ENCODE results near the gene RALGAPB.

Gene RALGAPB

DNA sequence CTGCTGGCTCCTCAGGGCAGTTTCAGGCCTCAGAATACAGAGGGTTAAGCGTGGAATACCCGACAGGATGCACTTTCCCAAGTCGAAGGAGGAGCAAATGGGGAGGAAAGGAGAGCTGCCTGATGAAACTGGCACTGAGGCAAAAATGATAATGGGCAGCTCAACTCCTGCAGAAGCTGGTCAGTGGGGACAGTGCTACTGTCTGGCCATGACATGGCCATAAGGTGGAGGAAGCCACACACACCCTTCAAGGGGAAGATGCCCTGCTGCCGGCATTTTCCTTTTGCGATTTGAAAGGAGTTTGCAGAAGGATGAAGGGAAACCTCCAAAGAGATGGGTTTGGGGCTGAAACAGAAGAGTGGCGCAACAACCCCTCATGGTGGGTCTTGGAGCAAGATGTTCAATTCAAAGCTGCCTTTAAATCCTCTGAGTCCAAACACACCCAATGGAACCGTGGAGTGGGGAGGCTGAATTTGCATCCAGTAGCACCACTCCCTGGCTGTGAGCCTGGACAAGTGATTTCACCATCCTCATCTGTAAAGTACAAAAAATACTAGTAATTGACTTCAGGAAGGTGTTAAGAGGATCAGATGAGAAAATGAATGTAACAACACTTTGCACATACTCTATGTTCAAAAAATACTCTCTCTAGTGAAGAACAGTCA is 111.6 kb downstream of the RALGAPB start:
- TF ChIP-seq, protein P1, sequence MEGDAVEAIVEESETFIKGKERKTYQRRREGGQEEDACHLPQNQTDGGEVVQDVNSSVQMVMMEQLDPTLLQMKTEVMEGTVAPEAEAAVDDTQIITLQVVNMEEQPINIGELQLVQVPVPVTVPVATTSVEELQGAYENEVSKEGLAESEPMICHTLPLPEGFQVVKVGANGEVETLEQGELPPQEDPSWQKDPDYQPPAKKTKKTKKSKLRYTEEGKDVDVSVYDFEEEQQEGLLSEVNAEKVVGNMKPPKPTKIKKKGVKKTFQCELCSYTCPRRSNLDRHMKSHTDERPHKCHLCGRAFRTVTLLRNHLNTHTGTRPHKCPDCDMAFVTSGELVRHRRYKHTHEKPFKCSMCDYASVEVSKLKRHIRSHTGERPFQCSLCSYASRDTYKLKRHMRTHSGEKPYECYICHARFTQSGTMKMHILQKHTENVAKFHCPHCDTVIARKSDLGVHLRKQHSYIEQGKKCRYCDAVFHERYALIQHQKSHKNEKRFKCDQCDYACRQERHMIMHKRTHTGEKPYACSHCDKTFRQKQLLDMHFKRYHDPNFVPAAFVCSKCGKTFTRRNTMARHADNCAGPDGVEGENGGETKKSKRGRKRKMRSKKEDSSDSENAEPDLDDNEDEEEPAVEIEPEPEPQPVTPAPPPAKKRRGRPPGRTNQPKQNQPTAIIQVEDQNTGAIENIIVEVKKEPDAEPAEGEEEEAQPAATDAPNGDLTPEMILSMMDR (IDR thresholded peaks at IDR 0.05): no peak
- H3K9me3 ChIP-seq: no peaks in the 10 kb centered on the region
- H3K27ac ChIP-seq: no peak overlapping the region
- H3K36me3 ChIP-seq: no peaks in the 10 kb centered on the region
- H3K27me3 ChIP-seq: peaks cover 35% of the 10 kb centered on the region
- H3K4me1 ChIP-seq (ENCODE audit: control insufficient read depth in 1 of 2, insufficient read depth in 1 of 2, low read depth in 1 of 2, low read length in 1 of 2): no peaks in the 10 kb centered on the region
- no peak overlapping the region for H3K4me3 ChIP-seq (ENCODE audit: low read depth in 1 of 2, low read length in 1 of 2)

DNA sequence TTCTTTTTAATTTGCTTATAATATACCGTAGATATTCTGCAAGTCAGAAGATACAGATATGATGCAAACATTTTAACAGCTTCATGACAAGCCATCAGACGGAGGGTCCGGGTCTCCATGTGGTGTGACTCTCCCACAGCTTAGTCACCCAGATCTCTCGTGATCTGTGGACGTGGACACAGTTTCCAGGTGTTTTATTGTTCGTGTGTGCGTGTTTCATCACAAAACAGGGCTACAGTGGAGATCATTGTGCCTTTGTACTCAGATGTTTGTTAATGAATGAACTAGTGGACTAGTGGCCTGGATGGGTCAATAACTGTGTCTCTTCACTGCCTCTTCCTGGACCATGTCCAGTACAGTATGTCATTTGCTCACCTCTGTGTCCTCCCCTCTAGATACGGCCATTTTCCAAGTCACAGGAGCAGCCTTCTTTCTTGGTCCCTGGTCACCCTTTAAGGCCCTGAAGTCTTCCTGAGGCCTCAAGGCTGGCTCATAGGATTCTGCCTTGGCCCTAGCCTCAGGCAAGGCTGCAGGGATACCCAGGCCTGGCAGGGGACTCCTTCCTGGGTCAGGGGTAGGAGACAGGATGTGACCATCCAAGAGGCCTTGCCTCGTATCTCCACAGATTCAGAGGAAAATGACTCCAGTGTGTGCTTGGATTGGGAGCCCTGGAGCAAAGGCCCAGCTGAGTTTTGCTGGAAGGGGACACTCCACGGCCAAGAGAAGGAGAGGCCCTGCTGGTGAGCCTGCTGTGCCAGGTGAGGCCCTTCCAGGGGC is 112.9 kb downstream of the RALGAPB start:
- Histone ChIP-seq H3K9me3 (no peaks in the 10 kb centered on the region), H3K4me1 (ENCODE audit: control insufficient read depth in 1 of 2, insufficient read depth in 1 of 2, low read depth in 1 of 2, low read length in 1 of 2) (no peaks in the 10 kb centered on the region), H3K27me3 (peaks cover 35% of the 10 kb centered on the region), H3K4me3 (ENCODE audit: low read depth in 1 of 2, low read length in 1 of 2) (no peak overlapping the region), H3K27ac (no peak overlapping the region), H3K36me3 (no peaks in the 10 kb centered on the region)
- TF ChIP-seq, protein P1 (IDR thresholded peaks at IDR 0.05): no peak

DNA sequence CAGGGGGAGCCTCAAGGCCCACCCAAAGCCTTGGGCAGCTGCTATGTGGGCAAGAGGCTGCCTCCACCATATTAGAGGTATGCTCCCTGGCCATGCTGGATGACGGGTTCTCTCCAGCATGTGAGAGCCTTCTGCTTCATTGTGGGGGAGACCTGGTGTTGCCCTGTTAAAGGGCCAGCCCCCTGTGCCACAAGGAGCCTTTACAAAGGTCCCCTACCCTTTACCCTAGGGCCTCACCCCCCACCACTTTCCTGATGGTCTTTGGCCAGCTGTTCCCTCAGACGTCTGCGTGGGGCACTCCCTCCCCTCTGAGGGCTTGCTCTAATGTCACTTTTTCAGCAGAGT is 113.5 kb downstream of the RALGAPB start:
- Histone ChIP-seq H3K27ac (no peak overlapping the region), H3K27me3 (peaks cover 30% of the 10 kb centered on the region), H3K9me3 (no peaks in the 10 kb centered on the region), H3K4me3 (ENCODE audit: low read depth in 1 of 2, low read length in 1 of 2) (no peak overlapping the region), H3K4me1 (ENCODE audit: control insufficient read depth in 1 of 2, insufficient read depth in 1 of 2, low read depth in 1 of 2, low read length in 1 of 2) (no peaks in the 10 kb centered on the region), H3K36me3 (no peaks in the 10 kb centered on the region)
- TF ChIP-seq, protein P1 (IDR thresholded peaks at IDR 0.05): no peak

DNA sequence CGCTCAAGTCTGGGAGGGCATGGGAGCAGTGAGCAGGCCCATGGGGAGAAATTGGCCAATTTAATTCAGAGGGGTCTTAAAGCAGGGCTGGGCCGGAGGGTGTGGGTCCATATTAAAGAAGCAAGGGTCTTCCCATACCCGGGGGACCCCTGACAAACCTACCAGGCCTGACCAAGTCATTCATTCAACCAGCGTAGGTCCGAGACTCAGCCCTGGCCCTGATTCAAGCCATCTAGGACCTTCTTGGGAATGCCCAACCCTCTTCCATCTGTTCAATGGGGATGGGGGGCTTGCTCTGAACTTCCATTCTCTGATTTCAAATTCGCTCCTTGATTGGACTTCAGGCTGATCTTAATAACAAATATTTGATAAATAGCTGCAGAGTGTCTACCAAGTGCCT is 115.7 kb downstream of the RALGAPB start:
- TF ChIP-seq, protein P1 (IDR thresholded peaks at IDR 0.05): no peak
- no peak overlapping the region for H3K27ac ChIP-seq
- H3K9me3 ChIP-seq: no peaks in the 10 kb centered on the region

DNA sequence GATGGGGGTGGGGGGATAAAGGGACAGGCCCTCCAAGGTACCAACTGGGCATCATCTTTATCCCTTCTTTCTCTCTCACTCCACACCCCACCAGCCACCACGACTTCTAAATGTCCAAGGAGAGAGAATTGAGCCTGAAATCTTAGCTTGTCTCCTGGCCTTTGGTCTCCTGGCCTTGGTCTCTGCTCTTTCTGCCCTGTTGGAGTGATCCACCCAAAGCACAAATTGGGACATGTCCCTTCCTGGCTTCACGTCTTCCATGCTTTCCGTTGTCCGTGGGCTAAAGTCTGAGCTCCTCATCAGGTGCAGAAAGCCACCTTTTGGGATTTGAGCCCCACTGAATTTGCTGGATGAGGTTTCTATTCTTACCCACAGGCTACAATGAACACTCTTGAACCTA is 116.7 kb downstream of the RALGAPB start:
- TF ChIP-seq, protein P1 (IDR thresholded peaks at IDR 0.05): no peak
- Histone ChIP-seq H3K9me3 (no peaks in the 10 kb centered on the region), H3K4me3 (ENCODE audit: low read depth in 1 of 2, low read length in 1 of 2) (no peak overlapping the region), H3K27ac (no peak overlapping the region), H3K4me1 (ENCODE audit: control insufficient read depth in 1 of 2, insufficient read depth in 1 of 2, low read depth in 1 of 2, low read length in 1 of 2) (no peaks in the 10 kb centered on the region), H3K27me3 (peaks cover 6% of the 10 kb centered on the region), H3K36me3 (no peaks in the 10 kb centered on the region)

More for the DNA sequence above, 115.7 kb downstream of the RALGAPB start:
- Histone ChIP-seq H3K4me3 (ENCODE audit: low read depth in 1 of 2, low read length in 1 of 2) (no peak overlapping the region), H3K27me3 (peaks cover 16% of the 10 kb centered on the region), H3K36me3 (no peaks in the 10 kb centered on the region), H3K4me1 (ENCODE audit: control insufficient read depth in 1 of 2, insufficient read depth in 1 of 2, low read depth in 1 of 2, low read length in 1 of 2) (no peaks in the 10 kb centered on the region)

Measured in neutrophil (primary cell).